Activated CD8-positive, alpha-beta memory T cell treated with anti-CD3 and anti-CD28 coated beads for 48 hours (primary cell): ENCODE data around the gene AFF4.
"Not testable (repeated sequence)": the region's sequence is repeated elsewhere in the genome, so short reads cannot be mapped to it uniquely, and the experiment has no call there.

Experiments
- DNase-seq, 3 experiments: peaks; one replicate each; pipeline ENCODE4 v3.0.0-alpha.2; 2020; ENCODE audit warnings: low read depth in 2 of 3, low spot score in 2 of 3

The AFF4 gene

DNA sequence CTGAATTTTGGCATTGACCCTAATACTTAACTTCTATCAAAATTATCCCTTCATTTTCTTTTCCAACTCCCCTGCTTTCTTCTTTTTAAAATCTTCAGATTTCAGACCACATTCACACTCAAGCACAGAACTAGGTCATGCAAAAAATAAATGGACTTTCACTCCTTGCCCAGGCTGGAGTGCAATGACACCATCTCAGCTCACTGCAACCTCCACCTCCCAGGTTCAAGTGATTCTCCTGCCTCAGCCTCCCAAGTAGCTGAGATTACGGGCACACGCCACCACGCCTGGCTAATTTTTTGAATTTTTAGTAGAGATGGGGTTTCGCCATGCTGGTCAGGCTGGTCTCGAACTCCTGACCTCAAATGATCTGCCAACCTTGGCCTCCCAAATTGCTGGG is 108.4 kb downstream of the AFF4 start:
- not testable (repeated sequence) for DNase-seq

DNA sequence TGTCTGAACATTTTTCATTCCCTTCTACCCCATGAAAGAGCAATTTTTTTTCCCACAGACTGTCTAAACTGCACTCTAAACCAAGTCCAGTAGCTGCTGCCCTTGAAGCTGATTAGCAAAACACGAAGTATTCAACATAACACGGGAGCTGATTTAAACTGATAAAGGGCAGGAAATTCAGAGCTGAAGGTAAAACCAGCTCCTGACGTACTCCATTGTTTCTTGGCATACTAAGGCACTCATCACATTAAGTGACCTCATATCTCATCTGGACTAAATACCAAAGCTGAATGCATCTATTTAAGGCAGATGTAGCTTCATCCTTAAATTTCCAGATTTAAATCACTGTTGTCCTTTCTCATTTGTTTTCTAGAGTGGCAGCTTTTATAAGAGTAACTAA is 109.1 kb downstream of the AFF4 start:
- no peak for DNase-seq

DNA sequence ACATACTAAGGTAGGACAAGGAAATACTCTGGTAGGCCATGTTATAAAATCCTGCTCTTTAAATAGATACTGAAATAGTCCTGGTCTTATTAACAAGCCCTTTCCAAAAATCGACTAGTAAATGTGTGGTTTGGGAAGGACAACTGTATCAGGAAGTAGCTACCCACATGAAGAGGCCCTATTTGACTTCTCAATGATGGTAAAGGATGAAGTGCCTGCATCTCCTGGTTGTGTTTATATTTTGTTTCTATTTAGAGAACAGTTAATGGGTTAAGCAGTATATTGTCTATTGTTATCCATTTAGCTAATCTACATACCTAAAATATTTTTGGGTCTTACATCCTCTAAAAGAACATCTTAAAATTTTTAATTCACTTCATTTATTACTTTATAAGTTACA is 109.6 kb downstream of the AFF4 start:
- no peak for DNase-seq

DNA sequence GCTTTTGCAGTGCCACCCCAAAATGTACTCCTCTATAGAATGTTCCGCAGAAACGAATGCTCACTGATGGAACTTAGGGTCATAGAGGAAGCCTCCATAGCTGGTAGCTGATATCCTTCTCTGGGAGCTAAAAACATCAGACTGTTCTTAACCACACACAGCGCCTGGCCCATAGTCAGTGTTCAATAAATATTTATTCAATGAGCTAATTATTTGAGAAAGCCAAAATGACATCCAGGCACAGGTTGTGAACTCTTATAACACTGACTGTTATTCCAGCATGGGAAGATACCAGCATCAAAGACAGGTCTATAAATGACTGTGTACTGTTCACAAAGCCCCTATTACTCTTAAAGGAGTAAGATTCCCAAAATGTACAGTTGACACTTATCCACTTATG is 110.1 kb downstream of the AFF4 start:
- no peak for DNase-seq

DNA sequence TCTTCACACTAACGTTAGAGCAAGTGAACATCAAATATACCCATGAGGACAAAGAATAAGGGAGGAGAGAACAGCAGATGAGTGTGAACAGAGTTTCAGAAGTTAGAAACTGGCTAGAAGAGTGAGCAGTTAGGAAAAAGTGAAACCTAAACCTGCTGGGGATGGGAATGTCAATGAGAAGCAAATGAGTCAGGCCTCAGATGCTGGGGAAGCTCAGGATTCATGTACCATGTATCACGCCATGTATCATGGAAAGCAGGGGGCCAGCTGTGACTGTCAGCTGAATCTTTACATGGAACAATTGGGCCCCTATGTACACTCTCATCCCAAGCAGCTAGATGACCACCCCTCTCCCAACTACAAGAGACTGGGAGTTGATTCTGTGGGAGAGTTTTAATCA is 113.4 kb downstream of the AFF4 start:
- DNase-seq, result no peak

DNA sequence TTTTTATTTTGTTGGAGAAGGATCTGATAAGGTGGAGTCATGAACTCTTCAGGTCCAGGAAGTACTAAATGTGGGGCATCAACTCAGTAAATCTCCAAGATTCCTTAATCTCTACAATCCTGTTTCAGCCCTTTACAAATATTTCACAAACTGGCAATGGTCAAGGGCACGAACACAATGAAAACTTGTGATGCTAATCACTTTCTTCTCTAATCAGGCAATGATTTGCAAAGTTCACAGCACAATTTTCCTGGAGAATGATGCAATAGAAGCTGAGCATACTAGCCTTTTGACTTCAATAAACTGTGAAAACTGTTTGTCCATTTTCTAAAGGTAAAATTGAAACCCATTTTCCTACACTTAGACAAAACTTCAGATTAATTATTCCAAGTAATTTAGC is 114.1 kb downstream of the AFF4 start:
- DNase-seq, result no peak

DNA sequence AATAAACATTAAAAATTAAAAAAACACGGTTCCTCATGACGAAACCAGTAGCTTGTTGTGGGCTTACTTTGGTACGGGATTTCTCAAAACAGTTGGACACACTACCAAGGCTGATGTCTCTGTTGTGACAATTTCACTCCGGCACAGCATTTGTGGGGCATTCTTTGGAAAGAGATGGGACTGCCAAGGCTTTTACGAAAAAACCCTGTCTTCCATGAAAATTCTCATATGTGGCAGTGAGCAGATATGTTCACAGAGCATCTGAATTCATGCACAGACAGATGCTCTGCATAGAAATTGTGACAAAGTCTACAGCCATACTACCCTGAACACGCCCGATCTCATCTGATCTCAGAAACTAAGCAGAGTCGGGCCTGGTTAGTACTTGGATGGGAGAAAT is 115.2 kb downstream of the AFF4 start:
- DNase-seq, result no peak

DNA sequence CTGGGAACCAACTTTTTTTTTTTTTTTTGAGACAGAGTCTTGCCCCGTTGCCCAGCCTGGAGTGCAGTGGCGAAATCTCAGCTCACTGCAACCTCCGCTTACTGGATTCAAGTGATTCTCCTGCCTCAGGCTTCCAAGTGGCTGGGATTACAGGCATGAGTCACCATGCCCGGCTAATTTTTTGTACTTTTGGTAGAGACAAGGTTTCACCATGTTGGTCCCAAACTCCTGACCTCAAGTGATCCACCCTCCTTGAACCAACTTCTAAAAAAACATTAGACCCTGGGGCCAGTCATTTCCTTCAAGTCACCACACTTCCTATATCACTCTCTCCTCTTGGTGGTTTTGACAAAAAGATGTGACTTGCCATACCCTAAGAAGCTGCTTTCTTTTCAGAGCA is 122.1 kb downstream of the AFF4 start:
- no peak for DNase-seq

DNA sequence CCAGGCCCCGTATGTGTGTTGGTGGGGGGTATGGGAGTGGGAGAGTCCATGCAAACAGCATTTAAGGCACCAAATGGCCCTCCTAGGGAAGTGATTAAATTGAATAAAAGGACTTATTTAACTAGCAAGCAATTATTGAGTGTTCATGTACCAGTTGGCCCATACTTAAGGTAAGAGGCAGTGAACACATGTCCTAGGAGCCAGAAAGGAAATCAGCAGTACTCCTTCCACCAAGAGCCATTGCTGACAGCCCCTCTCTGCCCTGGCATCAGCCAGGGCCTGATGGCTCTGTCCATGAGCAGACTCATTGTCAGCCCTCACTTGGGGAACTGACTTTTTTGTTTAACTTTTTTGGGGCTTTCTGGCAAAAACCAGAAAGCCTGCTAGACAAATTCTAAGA is 122.5 kb downstream of the AFF4 start:
- no peak for DNase-seq

DNA sequence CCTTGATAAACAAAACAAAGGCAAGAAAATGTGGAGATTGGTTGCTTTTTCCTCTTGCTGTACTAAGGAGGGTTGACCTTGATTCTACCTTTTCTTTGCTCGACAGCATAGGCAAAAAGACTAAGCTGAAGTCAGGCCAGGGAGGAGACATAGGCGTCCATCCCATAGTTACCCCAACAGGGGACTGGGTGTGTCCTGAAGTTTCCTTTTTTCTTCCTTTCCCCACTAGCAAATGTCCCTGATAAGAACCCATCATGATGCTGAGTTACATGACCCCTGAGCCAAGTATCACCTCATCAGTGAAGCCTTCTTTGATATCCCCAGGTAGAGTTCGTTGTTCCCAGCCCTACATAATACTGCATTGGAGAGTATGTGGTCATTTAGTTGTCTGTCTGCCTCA is 123.1 kb downstream of the AFF4 start:
- DNase-seq, result no peak

DNA sequence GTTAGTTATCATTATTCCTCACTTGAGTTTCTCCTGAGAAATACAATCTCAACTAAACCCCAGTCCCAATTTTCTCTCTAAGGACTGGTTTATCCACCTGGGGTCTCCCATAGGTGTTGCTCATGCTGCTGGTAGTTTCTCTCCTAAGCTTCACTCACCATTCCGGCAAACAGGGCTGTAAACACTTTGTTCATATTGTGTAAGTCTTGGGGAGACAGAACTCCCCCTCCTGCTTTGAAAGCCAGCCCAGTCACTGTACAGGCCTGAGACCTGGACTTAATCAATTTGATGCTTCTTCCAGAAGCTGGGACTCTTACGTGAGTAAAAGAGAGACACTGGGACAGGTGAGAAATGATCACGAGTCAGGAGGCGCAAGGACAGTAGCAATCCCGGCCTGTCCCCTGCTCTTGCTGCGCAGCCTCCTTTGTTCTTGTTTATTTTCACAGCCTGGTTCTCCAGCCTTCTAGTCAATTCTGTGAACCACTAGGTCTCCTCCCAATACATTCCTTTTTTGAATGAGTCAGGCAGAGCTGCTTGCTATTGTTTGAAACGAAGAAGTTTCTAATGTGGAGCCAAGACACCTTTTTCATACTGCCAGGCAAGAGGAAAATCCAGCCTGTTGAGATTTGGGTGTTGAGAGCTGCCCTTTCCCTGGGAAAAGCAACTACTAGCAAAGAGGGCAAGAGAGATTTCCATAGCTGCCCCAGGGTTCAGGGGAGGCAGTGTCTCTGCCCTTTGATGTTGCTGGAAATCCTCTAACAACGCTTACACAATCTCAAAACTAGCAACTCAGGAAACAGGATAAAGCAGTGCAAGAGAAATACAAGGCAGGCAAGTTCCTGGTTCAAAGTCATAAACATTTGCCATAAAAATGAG is 123.8 kb downstream of the AFF4 start:
- no peak for DNase-seq

DNA sequence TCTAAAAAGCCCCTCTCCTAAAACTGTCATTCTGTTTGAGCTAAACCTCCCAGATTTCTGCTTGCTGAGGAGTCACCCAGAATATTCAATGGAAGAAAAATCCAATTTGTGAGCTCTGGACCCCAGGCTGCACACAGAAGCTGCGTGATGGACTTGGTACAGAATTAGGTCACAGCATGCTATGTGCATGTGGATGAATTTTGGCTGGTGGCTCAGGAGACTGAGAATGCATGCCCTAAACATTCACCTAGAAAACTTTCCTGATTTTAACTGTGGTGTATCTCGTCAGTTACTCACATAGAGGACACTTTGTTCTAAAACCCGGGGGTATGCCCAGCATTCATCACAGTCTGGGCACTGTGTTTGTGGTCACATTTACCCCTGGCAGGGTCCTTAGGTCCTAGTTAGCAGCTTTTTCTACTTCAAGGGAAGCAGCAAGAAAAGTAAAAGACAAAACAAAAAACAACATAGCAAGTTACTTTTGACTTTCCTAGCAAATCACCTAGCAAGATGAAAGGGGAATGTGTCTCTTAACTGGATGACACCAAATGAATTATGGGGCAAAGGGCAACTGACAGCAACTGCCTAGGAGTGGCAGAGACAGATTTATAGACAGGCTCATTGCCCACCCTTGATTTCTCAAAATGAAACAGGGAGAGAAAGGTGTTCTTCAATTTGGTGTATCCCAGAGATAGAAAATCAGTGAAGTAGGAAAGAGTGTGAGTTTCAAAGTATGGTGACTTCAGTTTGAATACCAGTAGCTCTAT is 124.7 kb downstream of the AFF4 start:
- DNase-seq, result no peak

DNA sequence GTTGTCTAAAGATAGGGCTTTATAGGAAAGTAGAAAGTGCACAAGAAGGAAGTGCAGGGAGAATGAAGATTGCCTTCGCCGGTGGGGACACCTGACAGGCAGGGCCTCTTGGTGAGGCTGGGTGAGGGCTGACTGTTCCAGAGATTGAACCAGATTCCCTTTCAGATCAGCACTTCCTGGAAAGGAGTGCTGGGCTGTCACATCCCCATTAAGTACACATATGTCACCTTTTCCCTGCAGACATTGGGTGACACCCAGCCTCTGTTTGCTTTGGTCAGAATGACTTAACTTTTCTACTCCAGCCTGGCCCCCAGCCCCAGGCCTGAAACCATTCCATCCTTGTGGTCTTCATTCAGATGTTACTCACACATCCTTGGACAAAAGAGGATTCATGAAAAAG is 125.6 kb downstream of the AFF4 start:
- no peak for DNase-seq

DNA sequence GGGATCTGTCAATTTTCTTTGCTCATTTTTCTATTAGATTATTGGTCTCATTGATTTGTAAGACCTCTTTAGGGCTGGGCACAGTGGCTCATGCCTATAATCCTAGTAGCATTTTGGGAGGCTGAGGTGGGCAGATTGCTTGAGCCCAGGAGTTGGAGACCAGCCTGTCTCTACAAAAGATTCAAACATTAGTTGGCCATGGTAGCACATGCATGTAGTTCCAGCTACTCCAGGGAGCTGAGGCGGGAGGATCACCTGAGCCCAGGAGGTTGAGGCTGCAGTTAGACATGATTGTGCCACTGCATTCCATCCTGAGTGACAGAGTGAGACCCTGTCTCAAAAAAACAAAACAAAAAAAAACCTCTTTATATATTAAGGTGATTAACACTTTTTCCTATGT is 126.6 kb downstream of the AFF4 start:
- no peak for DNase-seq

DNA sequence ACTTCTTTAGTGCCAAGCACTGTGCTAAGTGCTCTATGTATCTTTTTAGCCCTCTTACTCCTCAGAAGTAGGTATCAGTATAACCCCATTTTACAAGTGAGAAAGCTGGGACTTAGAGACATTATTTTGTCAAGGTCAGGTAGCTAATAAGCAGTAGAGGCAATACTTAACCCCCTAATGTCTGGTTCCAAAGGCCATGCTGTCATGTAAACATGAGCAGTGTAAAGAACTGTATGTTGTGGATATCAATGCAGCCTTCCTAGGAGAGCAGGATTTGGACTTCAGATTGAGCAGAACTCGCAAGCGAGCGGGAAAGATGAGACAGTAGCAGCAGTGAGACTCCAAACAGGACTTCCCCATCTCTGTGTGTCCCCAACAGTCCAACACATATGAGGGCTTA is 129.4 kb downstream of the AFF4 start:
- DNase-seq, result no peak

DNA sequence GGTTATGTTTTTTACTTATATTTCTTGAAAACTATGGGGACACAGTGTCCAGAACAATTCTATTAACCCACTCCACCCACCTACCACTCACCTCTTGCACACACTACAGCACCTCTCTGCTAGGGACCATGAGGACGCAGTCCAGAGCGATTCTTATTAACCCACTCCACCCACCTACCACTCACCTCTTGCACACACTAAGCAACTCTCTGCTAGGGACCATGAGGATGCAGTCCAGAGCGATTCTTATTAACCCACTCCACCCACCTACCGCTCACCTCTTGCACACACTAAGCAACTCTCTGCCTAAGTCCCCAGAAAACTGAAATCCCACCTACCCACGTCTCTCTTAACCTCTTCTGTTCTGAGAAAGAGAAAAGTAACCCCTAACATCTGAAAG is 130.8 kb downstream of the AFF4 start:
- DNase-seq, result no peak

DNA sequence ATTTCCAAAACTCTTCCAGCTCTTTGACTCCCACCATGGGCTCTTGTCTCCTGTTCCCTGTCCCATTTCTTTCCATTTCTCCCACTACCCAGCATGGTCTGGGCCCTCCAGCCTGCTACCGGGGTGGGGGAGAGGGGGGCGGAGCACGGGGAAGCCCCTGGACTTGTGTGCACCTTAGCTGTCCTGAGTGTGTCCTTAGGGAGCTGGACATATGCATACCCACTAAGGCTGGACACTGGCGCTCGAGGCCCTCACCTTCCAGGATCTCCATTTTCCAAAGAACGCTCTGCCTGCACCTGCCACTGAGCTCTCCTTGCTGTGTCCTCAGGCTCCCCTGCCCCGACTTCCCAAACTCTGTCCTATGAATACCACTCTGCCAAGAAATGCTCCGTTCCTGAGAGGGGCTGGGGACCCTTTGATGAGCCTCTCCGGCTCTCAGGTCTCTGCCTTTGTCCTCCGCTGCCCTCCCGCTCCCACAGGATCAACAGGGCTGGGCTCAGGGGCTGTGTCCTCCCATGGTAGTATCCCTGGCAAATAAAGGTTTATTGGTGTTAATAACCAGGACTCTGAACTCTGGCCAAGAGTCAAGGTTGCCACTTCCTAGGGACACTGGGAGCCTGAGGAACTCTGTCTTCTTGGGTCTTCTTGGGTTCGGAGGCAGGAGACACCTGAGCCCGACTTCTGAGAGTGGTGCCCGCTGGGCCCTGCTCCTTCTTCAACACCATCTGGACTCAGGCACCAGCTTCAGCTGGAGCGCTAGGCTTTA is 132.2 kb downstream of the AFF4 start:
- no peak for DNase-seq

DNA sequence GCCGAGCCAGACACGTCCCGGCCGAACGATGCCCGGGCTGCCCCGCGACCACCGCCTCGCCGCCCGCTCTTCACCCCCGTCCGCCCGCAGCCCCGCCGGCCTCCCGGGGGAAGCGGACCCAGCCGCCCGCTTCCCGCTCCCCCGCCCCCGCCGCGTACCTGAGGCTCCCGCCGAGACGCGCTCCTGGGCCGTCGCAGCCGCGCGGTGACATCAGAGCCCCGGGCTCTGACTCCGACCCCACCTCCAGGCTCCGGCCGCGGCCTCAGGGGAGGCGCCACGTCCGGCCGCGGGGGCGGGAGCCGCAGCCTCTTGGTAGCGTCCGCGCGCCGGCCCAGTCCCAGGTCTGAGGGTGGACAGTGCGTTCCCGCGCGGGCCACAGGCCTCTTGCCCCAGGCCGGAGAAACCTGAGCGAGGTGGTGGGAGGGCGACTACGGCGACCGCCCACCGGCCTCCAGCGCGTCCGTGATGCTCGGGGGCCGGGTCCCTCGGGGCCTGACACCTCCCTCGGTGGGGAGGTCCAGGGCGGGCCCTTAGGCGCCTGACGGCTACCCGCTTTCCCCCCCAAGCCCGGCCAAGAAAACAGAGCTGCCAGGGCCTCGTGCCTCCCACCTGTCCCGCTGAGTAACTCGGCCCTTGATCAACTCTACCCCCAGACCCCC is 132.9 kb downstream of the AFF4 start, which contains the start of gene SHROOM1:
SHROOM1 (minus strand) TSS at position 212 of the 659 bp plus-strand sequence. CDS start 4,507 bp downstream, outside the sequence.
- DNase-seq, result no peak

DNA sequence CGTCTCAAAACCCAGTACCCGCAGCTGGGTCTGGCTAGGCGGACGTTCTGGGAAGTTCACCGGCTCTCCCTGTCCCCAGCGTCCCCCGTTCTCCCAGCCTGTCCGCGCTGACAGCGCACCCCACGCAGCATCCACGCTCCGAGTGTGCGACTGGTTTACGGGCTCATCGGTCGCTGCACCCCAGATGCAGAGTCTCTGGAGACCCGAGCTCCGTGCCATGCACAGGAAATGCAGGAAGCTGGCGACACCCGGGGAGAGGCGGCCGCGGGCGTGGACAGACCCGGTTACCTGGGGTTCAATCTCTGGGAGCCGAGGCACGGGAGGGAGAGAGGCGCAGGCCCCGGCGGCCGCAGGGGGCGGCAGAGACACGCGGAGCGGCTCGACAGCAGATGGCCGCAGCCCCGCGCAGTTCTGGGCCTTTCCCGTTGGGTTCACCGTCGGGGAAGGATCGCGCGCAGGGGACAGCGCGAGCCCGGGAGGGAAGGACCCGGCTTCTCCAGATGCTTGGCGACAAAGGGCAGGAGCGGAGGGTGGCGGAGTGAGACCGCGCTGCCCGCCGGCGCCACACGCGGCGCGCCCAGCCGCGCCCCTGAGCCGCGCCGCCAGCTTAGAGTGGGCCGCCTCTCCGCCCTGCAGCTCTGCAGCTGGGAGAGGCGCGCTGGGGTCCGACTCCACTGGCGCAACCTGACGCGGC is 133.5 kb downstream of the AFF4 start:
- DNase-seq, result peak in 1 of 3 experiments; percentile 52

DNA sequence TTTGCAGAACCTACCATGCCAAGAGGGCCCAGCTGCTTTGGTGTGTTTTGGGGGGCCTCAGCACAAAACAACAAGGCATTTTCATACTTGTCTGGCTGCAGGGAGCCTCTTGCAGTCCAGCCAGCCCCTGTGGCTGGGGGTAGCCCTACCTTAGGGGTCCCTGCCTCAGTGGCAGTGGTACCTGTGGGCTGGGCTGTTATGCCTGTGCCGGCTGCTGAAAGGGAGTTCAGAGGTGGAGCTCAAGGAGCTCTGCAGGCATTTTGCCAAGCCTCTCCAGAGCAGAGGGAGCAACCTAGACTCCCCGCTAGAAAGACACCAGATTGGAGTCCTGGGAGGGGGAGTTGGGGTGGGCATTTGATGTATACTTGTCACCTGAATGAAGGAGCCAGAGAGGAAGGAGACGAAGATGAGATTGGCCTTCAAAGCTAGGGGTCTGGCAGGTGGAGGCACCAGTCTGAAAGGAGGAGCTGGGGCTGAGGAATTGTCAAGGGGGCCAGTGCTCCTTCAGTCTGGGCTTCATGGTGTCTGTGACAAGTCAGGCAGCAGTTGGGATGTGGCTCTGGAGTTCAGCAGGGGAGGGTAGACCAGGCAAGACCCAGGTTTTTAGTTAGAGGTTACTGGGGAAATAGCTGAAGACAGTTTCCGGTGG is 134.5 kb downstream of the AFF4 start:
- no peak for DNase-seq
